GM19452 (cell line): Measurements from ENCODE around the gene CDK5RAP2.

Source experiments
- ATAC-seq: cut with Tn5 transposase; IDR thresholded peaks from one replicate; pipeline ENCODE4 v1.9.1; 2021; ENCODE audit not compliant: unreplicated experiment

The CDK5RAP2 gene

GRCh38 chr9:120593250-120593954, 13.4 kb upstream of the CDK5RAP2 start:
- no peak for ATAC-seq

- no peak for ATAC-seq
Observed at GRCh38 chr9:120592210-120592609, 12.2 kb upstream of the CDK5RAP2 start.

GRCh38 chr9:120587328-120587727, 7.4 kb upstream of the CDK5RAP2 start:
- ATAC-seq: no peak

GRCh38 chr9:120583958-120584369, 4.0 kb upstream of the CDK5RAP2 start:
- peak; percentile 54 for ATAC-seq

GRCh38 chr9:120579139-120580050, 572 bp downstream of the CDK5RAP2 start:
- peak; percentile 42 for ATAC-seq

GRCh38 chr9:120574473-120574872, 5.5 kb downstream of the CDK5RAP2 start:
- no peak for ATAC-seq

GRCh38 chr9:120572472-120572871, 7.5 kb downstream of the CDK5RAP2 start:
- ATAC-seq: no peak

GRCh38 chr9:120571443-120572257, 8.3 kb downstream of the CDK5RAP2 start:
- ATAC-seq: no peak

- no peak for ATAC-seq
Observed at GRCh38 chr9:120570296-120570695, 9.7 kb downstream of the CDK5RAP2 start.

GRCh38 chr9:120569556-120569955, 10.4 kb downstream of the CDK5RAP2 start:
- ATAC-seq: no peak

GRCh38 chr9:120568816-120569215, 11.2 kb downstream of the CDK5RAP2 start:
- no peak for ATAC-seq

GRCh38 chr9:120567874-120568273, 12.1 kb downstream of the CDK5RAP2 start:
- ATAC-seq: no peak

GRCh38 chr9:120567081-120567480, 12.9 kb downstream of the CDK5RAP2 start:
- ATAC-seq: no peak

- ATAC-seq: no peak
Observed at GRCh38 chr9:120564589-120564988, 15.4 kb downstream of the CDK5RAP2 start.

- ATAC-seq: no peak
Observed at GRCh38 chr9:120562861-120563443, 17.0 kb downstream of the CDK5RAP2 start.

- ATAC-seq: no peak
Observed at GRCh38 chr9:120561709-120562108, 18.3 kb downstream of the CDK5RAP2 start.

GRCh38 chr9:120559546-120559945, 20.4 kb downstream of the CDK5RAP2 start:
- ATAC-seq: no peak

- ATAC-seq: no peak
Observed at GRCh38 chr9:120558454-120558853, 21.5 kb downstream of the CDK5RAP2 start.

GRCh38 chr9:120557205-120557604, 22.8 kb downstream of the CDK5RAP2 start:
- ATAC-seq: no peak

- no peak for ATAC-seq
Observed at GRCh38 chr9:120556775-120557174, 23.2 kb downstream of the CDK5RAP2 start.

GRCh38 chr9:120555839-120556238, 24.1 kb downstream of the CDK5RAP2 start:
- no peak for ATAC-seq
